ENCODE data around the gene CELF3.

CELF3 gene

GRCh38 chr1:151729157-151729965 lies 12.8 kb upstream of the CELF3 start:
- Mint-ChIP-seq H3K4me3 (no peak overlapping the region), H3K4me1 (ENCODE audit: low read depth) (no peaks in the 10 kb centered on the region), H3K27me3 (ENCODE audit: low read depth) (peaks cover 38% of the 10 kb centered on the region), H3K36me3 (ENCODE audit: low read depth) (no peaks in the 10 kb centered on the region), H3K9me3 (no peaks in the 10 kb centered on the region), H3K27ac (no peak overlapping the region)
- no peak for DNase-seq (ENCODE audit: low spot score)

GRCh38 chr1:151728151-151729054 lies 11.8 kb upstream of the CELF3 start:
- no peaks in the 10 kb centered on the region for H3K9me3 Mint-ChIP-seq
- H3K27me3 Mint-ChIP-seq (ENCODE audit: low read depth): peaks cover 48% of the 10 kb centered on the region
- H3K27ac Mint-ChIP-seq: no peak overlapping the region
- H3K36me3 Mint-ChIP-seq (ENCODE audit: low read depth): no peaks in the 10 kb centered on the region
- no peak overlapping the region for H3K4me3 Mint-ChIP-seq
- no peak for DNase-seq (ENCODE audit: low spot score)
- H3K4me1 Mint-ChIP-seq (ENCODE audit: low read depth): no peaks in the 10 kb centered on the region

GRCh38 chr1:151723726-151724370 lies 7.2 kb upstream of the CELF3 start:
- Mint-ChIP-seq H3K27ac (no peak overlapping the region), H3K9me3 (no peaks in the 10 kb centered on the region), H3K4me1 (ENCODE audit: low read depth) (peaks cover 16% of the 10 kb centered on the region), H3K36me3 (ENCODE audit: low read depth) (no peaks in the 10 kb centered on the region), H3K4me3 (no peak overlapping the region), H3K27me3 (ENCODE audit: low read depth) (peaks cover 69% of the 10 kb centered on the region)
- no peak for DNase-seq (ENCODE audit: low spot score)

GRCh38 chr1:151721788-151722510 lies 5.3 kb upstream of the CELF3 start:
- H3K27ac Mint-ChIP-seq: no peak overlapping the region
- peaks cover 19% of the 10 kb centered on the region for H3K4me1 Mint-ChIP-seq (ENCODE audit: low read depth)
- DNase-seq (ENCODE audit: low spot score): no peak
- no peaks in the 10 kb centered on the region for H3K9me3 Mint-ChIP-seq
- peaks cover 80% of the 10 kb centered on the region for H3K27me3 Mint-ChIP-seq (ENCODE audit: low read depth)
- H3K4me3 Mint-ChIP-seq: peak overlapping the region; percentile 79
- H3K36me3 Mint-ChIP-seq (ENCODE audit: low read depth): no peaks in the 10 kb centered on the region

- peak within 1 kb of the TSS; percentile 79 for H3K4me3 Mint-ChIP-seq
- H3K27me3 Mint-ChIP-seq (ENCODE audit: low read depth): peaks cover 77% of the 10 kb centered on the region
- H3K9me3 Mint-ChIP-seq: no peaks in the 10 kb centered on the region
- peak; percentile 23 for DNase-seq (ENCODE audit: low spot score)
- peaks cover 21% of the 10 kb centered on the region for H3K4me1 Mint-ChIP-seq (ENCODE audit: low read depth)
- H3K27ac Mint-ChIP-seq: peak within 1 kb of the TSS; percentile 2
- no peaks in the 10 kb centered on the region for H3K36me3 Mint-ChIP-seq (ENCODE audit: low read depth)
These were observed 4.6 kb upstream of the CELF3 start, which contains the start of gene RIIAD1 for GRCh38 chr1:151720974-151721787. RIIAD1 (plus strand) TSS chr1:151721522; CDS start chr1:151721537, 15 bp downstream.

GRCh38 chr1:151720554-151720953 lies 4.0 kb upstream of the CELF3 start:
- DNase-seq (ENCODE audit: low spot score): no peak
- H3K4me3 Mint-ChIP-seq: peak overlapping the region; percentile 78
- H3K4me1 Mint-ChIP-seq (ENCODE audit: low read depth): peaks cover 21% of the 10 kb centered on the region
- H3K9me3 Mint-ChIP-seq: no peaks in the 10 kb centered on the region
- H3K36me3 Mint-ChIP-seq (ENCODE audit: low read depth): no peaks in the 10 kb centered on the region
- peaks cover 77% of the 10 kb centered on the region for H3K27me3 Mint-ChIP-seq (ENCODE audit: low read depth)
- peak overlapping the region; percentile 2 for H3K27ac Mint-ChIP-seq

- peaks cover 80% of the 10 kb centered on the region for H3K27me3 Mint-ChIP-seq (ENCODE audit: low read depth)
- H3K27ac Mint-ChIP-seq: no peak overlapping the region
- H3K9me3 Mint-ChIP-seq: no peaks in the 10 kb centered on the region
- H3K36me3 Mint-ChIP-seq (ENCODE audit: low read depth): no peaks in the 10 kb centered on the region
- peaks cover 21% of the 10 kb centered on the region for H3K4me1 Mint-ChIP-seq (ENCODE audit: low read depth)
- peak overlapping the region; percentile 78 for H3K4me3 Mint-ChIP-seq
- DNase-seq (ENCODE audit: low spot score): no peak
These were observed 3.5 kb upstream of the CELF3 start for GRCh38 chr1:151720125-151720524.

- no peak for DNase-seq (ENCODE audit: low spot score)
- Mint-ChIP-seq H3K27ac (no peak overlapping the region), H3K36me3 (ENCODE audit: low read depth) (no peaks in the 10 kb centered on the region), H3K9me3 (no peaks in the 10 kb centered on the region), H3K4me1 (ENCODE audit: low read depth) (peaks cover 21% of the 10 kb centered on the region), H3K4me3 (no peak overlapping the region), H3K27me3 (ENCODE audit: low read depth) (peaks cover 75% of the 10 kb centered on the region)
These were observed 2.1 kb upstream of the CELF3 start for GRCh38 chr1:151718666-151719065.

- peaks cover 21% of the 10 kb centered on the region for H3K4me1 Mint-ChIP-seq (ENCODE audit: low read depth)
These were observed 1.4 kb upstream of the CELF3 start for GRCh38 chr1:151718011-151718431.

GRCh38 chr1:151716405-151716762 lies 219 bp downstream of the CELF3 start:
- H3K4me1 Mint-ChIP-seq (ENCODE audit: low read depth): peaks cover 15% of the 10 kb centered on the region
- DNase-seq (ENCODE audit: low spot score): no peak
- peaks cover 62% of the 10 kb centered on the region for H3K27me3 Mint-ChIP-seq (ENCODE audit: low read depth)
- H3K9me3 Mint-ChIP-seq: no peaks in the 10 kb centered on the region
- no peak overlapping the region for H3K27ac Mint-ChIP-seq
- H3K4me3 Mint-ChIP-seq: no peak overlapping the region
- H3K36me3 Mint-ChIP-seq (ENCODE audit: low read depth): no peaks in the 10 kb centered on the region

More at GRCh38 chr1:151718011-151718431, 1.4 kb upstream of the CELF3 start:
- no peak for DNase-seq (ENCODE audit: low spot score)
- Mint-ChIP-seq H3K27ac (no peak overlapping the region), H3K4me3 (no peak overlapping the region), H3K27me3 (ENCODE audit: low read depth) (peaks cover 74% of the 10 kb centered on the region), H3K36me3 (ENCODE audit: low read depth) (no peaks in the 10 kb centered on the region), H3K9me3 (no peaks in the 10 kb centered on the region)

- Mint-ChIP-seq H3K27ac (no peak overlapping the region), H3K27me3 (ENCODE audit: low read depth) (peaks cover 58% of the 10 kb centered on the region), H3K9me3 (no peaks in the 10 kb centered on the region), H3K4me3 (no peak overlapping the region), H3K4me1 (ENCODE audit: low read depth) (peaks cover 12% of the 10 kb centered on the region), H3K36me3 (ENCODE audit: low read depth) (no peaks in the 10 kb centered on the region)
- no peak for DNase-seq (ENCODE audit: low spot score)
These were observed 738 bp downstream of the CELF3 start for GRCh38 chr1:151715726-151716404.

Measured in T-helper 2 cell treated with Interferon-gamma antibody and Interleukin-4, amounts not matched to agents 5 μg/mL and 100 μg/mL, for 36 hours (primary cell).